ENCODE results near the gene RCAN2. TPM values are rescaled to one million over a fixed set of nuclear protein-coding genes. Genes with fewer than 3 reads are reported as not detected.

The RCAN2 gene
- total RNA-seq, 2 donors from 2014 or later: 96.5 to 210 TPM

GRCh38 chr6:46526607-46527006 lies 35.4 kb upstream of the RCAN2 start:
- no peak overlapping the region for H3K4me3 ChIP-seq
- H3K9me3 ChIP-seq: no peaks in the 10 kb centered on the region
- TF ChIP-seq CTCF (IDR thresholded peaks at IDR 0.05): no peak
- no peak overlapping the region for H3K27ac ChIP-seq
- no peaks in the 10 kb centered on the region for H3K27me3 ChIP-seq
- no peak for DNase-seq (ENCODE audit: low spot score)
- H3K36me3 ChIP-seq: no peaks in the 10 kb centered on the region
- H3K4me1 ChIP-seq: peaks cover 0 to 7% of the 10 kb centered on the region in 2 donors

GRCh38 chr6:46525583-46525982 lies 34.3 kb upstream of the RCAN2 start:
- H3K4me3 ChIP-seq: no peak overlapping the region
- H3K4me1 ChIP-seq: peaks cover 0 to 7% of the 10 kb centered on the region in 2 donors
- TF ChIP-seq CTCF (IDR thresholded peaks at IDR 0.05): no peak
- no peaks in the 10 kb centered on the region for H3K36me3 ChIP-seq
- H3K27ac ChIP-seq: no peak overlapping the region
- H3K9me3 ChIP-seq: no peaks in the 10 kb centered on the region
- DNase-seq (ENCODE audit: low spot score): no peak
- H3K27me3 ChIP-seq: no peaks in the 10 kb centered on the region

DNA sequence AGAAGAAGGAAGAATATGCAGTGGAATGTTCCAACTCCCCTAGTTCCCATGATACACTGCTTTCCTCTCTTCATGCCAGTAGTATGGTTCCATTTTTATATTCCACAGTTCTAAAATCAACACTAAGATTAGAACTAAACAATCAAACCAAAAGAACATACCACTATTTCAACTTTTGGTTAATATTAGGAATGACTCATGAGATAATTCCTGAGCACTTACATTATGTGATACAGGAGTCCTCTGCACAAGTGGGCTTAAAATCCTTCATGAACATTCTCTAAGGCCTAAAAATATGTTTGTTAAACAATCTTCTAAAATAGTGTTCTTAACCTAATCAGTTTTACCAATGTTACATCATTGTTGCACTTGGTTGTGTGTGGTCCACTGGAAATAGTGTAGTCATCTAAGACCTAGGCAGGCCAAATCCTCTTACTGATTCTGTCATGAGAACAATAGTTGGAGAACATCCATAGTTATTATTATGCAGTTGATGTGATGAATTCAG lies 30.3 kb upstream of the RCAN2 start:
- DNase-seq (ENCODE audit: low spot score): no peak

GRCh38 chr6:46517202-46517601 lies 26.0 kb upstream of the RCAN2 start:
- Histone ChIP-seq H3K36me3 (no peaks in the 10 kb centered on the region), H3K4me1 (peaks cover 0 to 23% of the 10 kb centered on the region in 2 donors), H3K9me3 (no peaks in the 10 kb centered on the region), H3K27me3 (no peaks in the 10 kb centered on the region), H3K27ac (peak overlapping the region in 1 of 2 donors; percentile 79), H3K4me3 (no peak overlapping the region)
- TF ChIP-seq CTCF (IDR thresholded peaks at IDR 0.05): no peak
- DNase-seq (ENCODE audit: low spot score): no peak

More for the DNA sequence above, 30.3 kb upstream of the RCAN2 start:
- H3K27me3 ChIP-seq: no peaks in the 10 kb centered on the region
- no peaks in the 10 kb centered on the region for H3K9me3 ChIP-seq
- H3K4me1 ChIP-seq: peaks cover 0 to 12% of the 10 kb centered on the region in 2 donors
- peak overlapping the region; percentile 2 to 54 for H3K27ac ChIP-seq
- H3K36me3 ChIP-seq: no peaks in the 10 kb centered on the region
- no peak for TF ChIP-seq CTCF (IDR thresholded peaks at IDR 0.05)
- no peak overlapping the region for H3K4me3 ChIP-seq

GRCh38 chr6:46513533-46513932 lies 22.3 kb upstream of the RCAN2 start:
- no peak for TF ChIP-seq CTCF (IDR thresholded peaks at IDR 0.05)
- H3K4me1 ChIP-seq: peaks cover 0 to 54% of the 10 kb centered on the region in 2 donors
- H3K27ac ChIP-seq: peak overlapping the region; percentile 60 to 89
- H3K4me3 ChIP-seq: no peak overlapping the region
- no peaks in the 10 kb centered on the region for H3K36me3 ChIP-seq
- no peaks in the 10 kb centered on the region for H3K27me3 ChIP-seq
- no peak for DNase-seq (ENCODE audit: low spot score)
- no peaks in the 10 kb centered on the region for H3K9me3 ChIP-seq

DNA sequence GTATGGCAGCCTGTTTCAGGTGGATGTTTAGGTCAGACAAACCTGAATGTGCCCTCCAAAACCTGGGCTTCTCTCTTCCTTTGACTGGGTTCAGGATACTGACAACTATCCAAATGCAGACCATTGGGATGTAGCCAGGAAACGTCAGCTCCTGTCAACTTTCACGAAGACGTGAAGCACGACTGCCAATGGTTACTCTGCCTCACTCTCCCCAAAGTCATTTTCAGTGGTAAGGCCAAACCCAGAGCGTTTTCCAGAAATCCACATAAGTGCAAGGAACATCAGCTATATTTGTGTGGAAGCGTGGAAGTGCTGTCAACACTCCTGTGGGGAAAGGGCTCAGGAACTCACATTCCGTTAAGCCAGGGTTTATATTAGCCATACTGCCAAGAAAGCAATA lies 20.1 kb upstream of the RCAN2 start:
- no peak overlapping the region for H3K4me3 ChIP-seq
- H3K36me3 ChIP-seq: no peaks in the 10 kb centered on the region
- H3K27ac ChIP-seq: peak overlapping the region; percentile 60 to 89
- H3K9me3 ChIP-seq: no peaks in the 10 kb centered on the region
- H3K27me3 ChIP-seq: no peaks in the 10 kb centered on the region
- TF ChIP-seq CTCF (IDR thresholded peaks at IDR 0.05): no peak
- no peak for DNase-seq (ENCODE audit: low spot score)
- H3K4me1 ChIP-seq: peaks cover 0 to 68% of the 10 kb centered on the region in 2 donors

All from right atrium auricular region (tissue), 2 donors.